Measurements from ENCODE around the gene DGKI.

- TF ChIP-seq CTCF (IDR thresholded peaks at IDR 0.05) (no peak), POLR2A (IDR thresholded peaks at IDR 0.05) (no peak), EP300 (IDR thresholded peaks at IDR 0.05) (no peak)
Observed at GRCh38 chr7:137741443-137741842, 105.3 kb downstream of the DGKI start.

All from suprapubic skin (tissue), 3 donors.